H1 (cell line): Measurements from ENCODE around the gene CCDC60.

Experiments
- BRCA1 ChIP-seq: IDR thresholded peaks from 2 replicates; pipeline ENCODE4 v1.6.1; 2012; ENCODE audit warnings: low read depth, low read length, improper control_type of control experiment
- EP300 ChIP-seq, 2 experiments: IDR thresholded peaks; 1 replicate in 1 of 2; 2 replicates in 1 of 2; pipeline ENCODE4 v1.6.1; 2011 to 2012; ENCODE audit warnings: low read depth in 2 of 2, low read length in 2 of 2, mild to moderate bottlenecking in 2 of 2, borderline replicate concordance in 1 of 2, inconsistent platforms in 1 of 2, moderate library complexity in 1 of 2
- EZH2 ChIP-seq: fragments of 200-600 bp; sonication (generic); IDR thresholded peaks from 2 replicates; pipeline ENCODE4 v1.7.1; 2012; ENCODE audit warnings: low read depth, mild to moderate bottlenecking, moderate library complexity, low read length, inconsistent platforms; ENCODE audit not compliant: severe bottlenecking
- GABPA ChIP-seq: IDR thresholded peaks from 2 replicates; pipeline ENCODE4 v1.6.1; 2011; ENCODE audit warnings: mild to moderate bottlenecking, low read length, moderate library complexity, borderline replicate concordance; ENCODE audit not compliant: insufficient read depth
- MAFK ChIP-seq: IDR thresholded peaks from 2 replicates; pipeline ENCODE4 v1.6.1; 2012; ENCODE audit warnings: low read depth, mild to moderate bottlenecking, improper control_type of control experiment, low read length
- SIX5 ChIP-seq: IDR thresholded peaks from 2 replicates; pipeline ENCODE4 v1.6.1; 2011; ENCODE audit warnings: mild to moderate bottlenecking, low read depth, low read length
- SP1 ChIP-seq: IDR thresholded peaks from 2 replicates; pipeline ENCODE4 v1.6.1; 2011; ENCODE audit warnings: low read depth, low read length
- YY1 ChIP-seq: IDR thresholded peaks from 2 replicates; pipeline ENCODE4 v1.6.1; 2011; ENCODE audit warnings: low read depth, mild to moderate bottlenecking, low read length
- TF ChIP-seq, protein P1 (sequence below), 3 experiments: IDR thresholded peaks; 1 replicate in 2 of 3; 2 replicates in 1 of 3; pipeline versions ENCODE4 v1.5.1 to v1.6.1; 2011; ENCODE audit warnings: low read length in 3 of 3, mild to moderate bottlenecking in 3 of 3, inconsistent platforms in 2 of 3, low read depth in 1 of 3, moderate library complexity in 1 of 3; ENCODE audit not compliant: insufficient read depth in 1 of 3; ENCODE audit errors: control extremely low read depth in 1 of 3

DNA sequence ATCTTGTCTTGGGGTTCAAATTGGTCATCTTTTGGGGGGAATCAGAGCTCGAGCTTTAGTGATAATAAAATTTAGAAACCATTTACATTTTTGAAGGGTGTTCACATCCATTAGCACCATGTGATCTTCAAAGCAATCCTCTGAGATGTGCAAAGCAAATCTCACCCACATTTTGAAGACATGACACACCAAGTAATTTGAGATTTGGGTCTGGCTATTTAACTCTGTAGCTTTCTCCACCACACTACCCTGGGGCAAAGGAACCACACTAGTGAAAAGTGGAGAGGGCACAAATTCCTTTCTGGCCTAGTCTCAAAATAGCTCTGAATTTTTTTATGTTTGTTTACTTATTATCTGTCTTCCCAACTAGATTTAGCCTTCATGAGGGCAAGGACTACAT, 212.5 kb downstream of the CCDC60 start:
- TF ChIP-seq YY1 (no peak), SIX5 (no peak), GABPA (no peak), EP300 (IDR thresholded peaks at IDR 0.05; ENCODE audit: borderline replicate concordance in 1 of 2, low read depth in 2 of 2, low read length in 2 of 2) (no peak), EZH2 (no peak), SP1 (no peak), BRCA1 (no peak), MAFK (no peak)
- TF ChIP-seq, protein P1, sequence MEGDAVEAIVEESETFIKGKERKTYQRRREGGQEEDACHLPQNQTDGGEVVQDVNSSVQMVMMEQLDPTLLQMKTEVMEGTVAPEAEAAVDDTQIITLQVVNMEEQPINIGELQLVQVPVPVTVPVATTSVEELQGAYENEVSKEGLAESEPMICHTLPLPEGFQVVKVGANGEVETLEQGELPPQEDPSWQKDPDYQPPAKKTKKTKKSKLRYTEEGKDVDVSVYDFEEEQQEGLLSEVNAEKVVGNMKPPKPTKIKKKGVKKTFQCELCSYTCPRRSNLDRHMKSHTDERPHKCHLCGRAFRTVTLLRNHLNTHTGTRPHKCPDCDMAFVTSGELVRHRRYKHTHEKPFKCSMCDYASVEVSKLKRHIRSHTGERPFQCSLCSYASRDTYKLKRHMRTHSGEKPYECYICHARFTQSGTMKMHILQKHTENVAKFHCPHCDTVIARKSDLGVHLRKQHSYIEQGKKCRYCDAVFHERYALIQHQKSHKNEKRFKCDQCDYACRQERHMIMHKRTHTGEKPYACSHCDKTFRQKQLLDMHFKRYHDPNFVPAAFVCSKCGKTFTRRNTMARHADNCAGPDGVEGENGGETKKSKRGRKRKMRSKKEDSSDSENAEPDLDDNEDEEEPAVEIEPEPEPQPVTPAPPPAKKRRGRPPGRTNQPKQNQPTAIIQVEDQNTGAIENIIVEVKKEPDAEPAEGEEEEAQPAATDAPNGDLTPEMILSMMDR (IDR thresholded peaks at IDR 0.05; ENCODE audit: control extremely low read depth in 1 of 3, insufficient read depth in 1 of 3, low read depth in 1 of 3, low read length in 3 of 3) = no peak
